AG10803 (cell line): ENCODE data around the gene ARHGAP10.

Experiments
- DNase-seq: peaks from one replicate; pipeline ENCODE4 v3.0.0; 2010; ENCODE audit warnings: low read depth
- H3K4me3 ChIP-seq: 2 replicates; pipeline ENCODE4 v1.5.1; 2011; ENCODE audit warnings: mild to moderate bottlenecking, low read length, control low read depth
- CTCF ChIP-seq: conservative IDR thresholded peaks from 2 replicates; pipeline ENCODE4 v1.5.1; 2011; ENCODE audit warnings: mild to moderate bottlenecking, low read length, control low read depth, inconsistent platforms

Gene ARHGAP10

GRCh38 chr4:147854154-147854553 is 122.3 kb downstream of the ARHGAP10 start:
- peak; percentile 48 for DNase-seq
- no peak overlapping the region for H3K4me3 ChIP-seq
- TF ChIP-seq CTCF, result no peak

- DNase-seq, result no peak
- no peak for TF ChIP-seq CTCF
- H3K4me3 ChIP-seq, result no peak overlapping the region
Measured at GRCh38 chr4:147855571-147856009, 123.7 kb downstream of the ARHGAP10 start.

GRCh38 chr4:147860960-147861359 is 129.1 kb downstream of the ARHGAP10 start:
- no peak for TF ChIP-seq CTCF
- H3K4me3 ChIP-seq, result no peak overlapping the region

GRCh38 chr4:147862043-147862692 is 130.3 kb downstream of the ARHGAP10 start:
- DNase-seq, result no peak
- no peak for TF ChIP-seq CTCF
- no peak overlapping the region for H3K4me3 ChIP-seq

More at GRCh38 chr4:147860960-147861359, 129.1 kb downstream of the ARHGAP10 start:
- DNase-seq, result peak; percentile 22

GRCh38 chr4:147863111-147863747 is 131.3 kb downstream of the ARHGAP10 start:
- no peak for DNase-seq
- TF ChIP-seq CTCF, result peak; percentile 27; the same call in 1 of the 2 replicates
- no peak overlapping the region for H3K4me3 ChIP-seq

GRCh38 chr4:147863808-147864472 is 132.1 kb downstream of the ARHGAP10 start:
- no peak for TF ChIP-seq CTCF
- no peak for DNase-seq
- H3K4me3 ChIP-seq, result no peak overlapping the region
